ENCODE measurements around the gene ZNF683. TPM values are rescaled to one million over a fixed set of nuclear protein-coding genes. Genes with fewer than 3 reads are reported as not detected.

Gene ZNF683
- total RNA-seq, 4 donors from 2014 or later = 0.62 TPM; not detected in 3

- Histone ChIP-seq H3K9me3 (no peaks in the 10 kb centered on the region), H3K27ac (no peak overlapping the region), H3K36me3 (no peaks in the 10 kb centered on the region), H3K4me3 (no peak overlapping the region), H3K27me3 (peaks cover 37% of the 10 kb centered on the region), H3K4me1 (no peaks in the 10 kb centered on the region)
- 90 to 100% methylated on average over 1 to 2 of the region's 2 CpGs for WGBS, 2 donors (ENCODE audit: low coverage in 1 of 2)
- no peak for ATAC-seq
- TF ChIP-seq POLR2AphosphoS5 (IDR thresholded peaks at IDR 0.05) = no peak
- no peak for TF ChIP-seq EP300 (IDR thresholded peaks at IDR 0.05)
- no peak for TF ChIP-seq POLR2A (IDR thresholded peaks at IDR 0.05)
- TF ChIP-seq CTCF (IDR thresholded peaks at IDR 0.05) = no peak
Measured at GRCh38 chr1:26350343-26350700, 22.2 kb downstream of the ZNF683 start.

- WGBS, 2 donors (ENCODE audit: low coverage in 1 of 2) = 75 to 85% methylated on average over 2 to 3 of the region's 5 CpGs
- Histone ChIP-seq H3K36me3 (no peaks in the 10 kb centered on the region), H3K27ac (no peak overlapping the region), H3K4me1 (no peaks in the 10 kb centered on the region), H3K27me3 (peaks cover 37% of the 10 kb centered on the region), H3K9me3 (no peaks in the 10 kb centered on the region), H3K4me3 (no peak overlapping the region)
- ATAC-seq = no peak
- TF ChIP-seq CTCF (IDR thresholded peaks at IDR 0.05) (no peak), EP300 (IDR thresholded peaks at IDR 0.05) (no peak), POLR2AphosphoS5 (IDR thresholded peaks at IDR 0.05) (no peak), POLR2A (IDR thresholded peaks at IDR 0.05) (no peak)
Measured at GRCh38 chr1:26349877-26350244, 22.7 kb downstream of the ZNF683 start.

GRCh38 chr1:26349188-26349876 lies 23.2 kb downstream of the ZNF683 start:
- Histone ChIP-seq H3K27me3 (peaks cover 36% of the 10 kb centered on the region), H3K27ac (no peak overlapping the region), H3K4me3 (no peak overlapping the region), H3K9me3 (no peaks in the 10 kb centered on the region), H3K36me3 (no peaks in the 10 kb centered on the region), H3K4me1 (no peaks in the 10 kb centered on the region)
- WGBS, 2 donors (ENCODE audit: low coverage in 1 of 2) = 63 to 96% methylated on average over 5 of the region's 7 CpGs
- no peak for ATAC-seq
- no peak for TF ChIP-seq CTCF (IDR thresholded peaks at IDR 0.05)
- TF ChIP-seq POLR2AphosphoS5 (IDR thresholded peaks at IDR 0.05) = no peak
- TF ChIP-seq POLR2A (IDR thresholded peaks at IDR 0.05) = no peak
- no peak for TF ChIP-seq EP300 (IDR thresholded peaks at IDR 0.05)

- TF ChIP-seq POLR2A (IDR thresholded peaks at IDR 0.05) (no peak), EP300 (IDR thresholded peaks at IDR 0.05) (no peak), CTCF (IDR thresholded peaks at IDR 0.05) (no peak), POLR2AphosphoS5 (IDR thresholded peaks at IDR 0.05) (no peak)
- ATAC-seq = no peak
- Histone ChIP-seq H3K9me3 (no peaks in the 10 kb centered on the region), H3K4me1 (no peaks in the 10 kb centered on the region), H3K27ac (no peak overlapping the region), H3K27me3 (peaks cover 43% of the 10 kb centered on the region), H3K4me3 (no peak overlapping the region), H3K36me3 (no peaks in the 10 kb centered on the region)
- 88% methylated on average over 2 of the region's 10 CpGs; no CpG with 5 or more reads in 1 of the 2 donors for WGBS, 2 donors (ENCODE audit: low coverage in 1 of 2)
Measured at GRCh38 chr1:26346274-26347033, 26.1 kb downstream of the ZNF683 start.

GRCh38 chr1:26345718-26346117 lies 26.8 kb downstream of the ZNF683 start:
- TF ChIP-seq EP300 (IDR thresholded peaks at IDR 0.05) (no peak), CTCF (IDR thresholded peaks at IDR 0.05) (no peak), POLR2A (IDR thresholded peaks at IDR 0.05) (no peak), POLR2AphosphoS5 (IDR thresholded peaks at IDR 0.05) (no peak)
- no peak overlapping the region for H3K27ac ChIP-seq
- H3K27me3 ChIP-seq = peaks cover 51% of the 10 kb centered on the region
- no peaks in the 10 kb centered on the region for H3K9me3 ChIP-seq
- no CpG with 5 or more reads among the region's 15 CpGs for WGBS, 2 donors (ENCODE audit: low coverage in 1 of 2)
- ATAC-seq = no peak
- no peaks in the 10 kb centered on the region for H3K36me3 ChIP-seq
- H3K4me3 ChIP-seq = no peak overlapping the region
- no peaks in the 10 kb centered on the region for H3K4me1 ChIP-seq
